Thymus (tissue), 14 donors: Measurements from ENCODE around the gene TRAPPC14. TPM values are rescaled to one million over a fixed set of nuclear protein-coding genes. Genes with fewer than 3 reads are reported as not detected.
A peak's percentile ranks its signal among the peaks of the same experiment; 100 is the strongest.
"Not testable (repeated sequence)": the region's sequence is repeated elsewhere in the genome, so short reads cannot be mapped to it uniquely, and the experiment has no call there.

Experiments used
- DNase-seq, 9 donors: peaks; one replicate each; pipeline ENCODE4 v3.0.0-alpha.2; 2013; ENCODE audit warnings: low spot score in 9 of 9, low read depth in 6 of 9, missing footprints in 1 of 9
- H3K27ac ChIP-seq, 2 donors: one replicate each; pipeline ENCODE4 v1.5.1; 2013; ENCODE audit warnings: control low read depth in 1 of 2, low read depth in 1 of 2, low read length in 1 of 2, mild to moderate bottlenecking in 1 of 2, moderate library complexity in 1 of 2
- H3K27me3 ChIP-seq, 2 donors: one replicate each; pipeline ENCODE4 v1.5.1; 2013; ENCODE audit warnings: low read length in 1 of 2; ENCODE audit not compliant: control insufficient read depth in 2 of 2, insufficient read depth in 1 of 2
- H3K36me3 ChIP-seq, 2 donors: one replicate each; pipeline ENCODE4 v1.5.1; 2013; ENCODE audit warnings: low read length in 1 of 2, mild to moderate bottlenecking in 1 of 2, moderate library complexity in 1 of 2; ENCODE audit not compliant: control insufficient read depth in 2 of 2, insufficient read depth in 2 of 2
- H3K4me1 ChIP-seq, 2 donors: one replicate each; pipeline ENCODE4 v1.5.1; 2013; ENCODE audit warnings: low read length in 2 of 2; ENCODE audit not compliant: control insufficient read depth in 2 of 2, insufficient read depth in 2 of 2
- H3K4me3 ChIP-seq, 2 donors: one replicate each; pipeline ENCODE4 v1.5.1; 2013; ENCODE audit warnings: low read length in 2 of 2, control low read depth in 1 of 2, mild to moderate bottlenecking in 1 of 2
- H3K9me3 ChIP-seq, 2 donors: one replicate each; pipeline ENCODE4 v1.5.1; 2013; ENCODE audit warnings: low read length in 1 of 2, mild to moderate bottlenecking in 1 of 2; ENCODE audit not compliant: control insufficient read depth in 2 of 2, insufficient read depth in 1 of 2
- WGBS: extraction: QIAGEN DNeasy Blood & Tissue Kit; methylation state at CpG from one replicate; pipeline ENCODE4 v1.1.7; 2013; 5-methylcytosine and 5-hydroxymethylcytosine counted together
- long read RNA-seq, 10 donors: transcript quantifications; one replicate each; lab custom pipeline, GENCODE V29; 2026
- polyA plus RNA-seq: library from polyadenylated mRNA; stranded (reverse); fragments of 200-250 nt; gene quantifications from one replicate; pipeline ENCODE4 v1.2.3, GENCODE V29; 2013
- total RNA-seq: library from RNA; stranded (reverse); fragments of 120-200 nt; gene quantifications from one replicate; pipeline ENCODE4 v1.2.4, GENCODE V29; 2013
- donor health status: healthy.

TRAPPC14 gene, protein sequence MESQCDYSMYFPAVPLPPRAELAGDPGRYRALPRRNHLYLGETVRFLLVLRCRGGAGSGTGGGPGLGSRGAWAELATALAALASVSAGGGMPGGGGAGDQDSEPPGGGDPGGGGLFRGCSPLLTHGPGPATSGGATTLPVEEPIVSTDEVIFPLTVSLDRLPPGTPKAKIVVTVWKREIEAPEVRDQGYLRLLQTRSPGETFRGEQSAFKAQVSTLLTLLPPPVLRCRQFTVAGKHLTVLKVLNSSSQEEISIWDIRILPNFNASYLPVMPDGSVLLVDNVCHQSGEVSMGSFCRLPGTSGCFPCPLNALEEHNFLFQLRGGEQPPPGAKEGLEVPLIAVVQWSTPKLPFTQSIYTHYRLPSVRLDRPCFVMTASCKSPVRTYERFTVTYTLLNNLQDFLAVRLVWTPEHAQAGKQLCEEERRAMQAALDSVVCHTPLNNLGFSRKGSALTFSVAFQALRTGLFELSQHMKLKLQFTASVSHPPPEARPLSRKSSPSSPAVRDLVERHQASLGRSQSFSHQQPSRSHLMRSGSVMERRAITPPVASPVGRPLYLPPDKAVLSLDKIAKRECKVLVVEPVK
- 19.8 TPM for total RNA-seq
- 46.9 TPM for polyA plus RNA-seq
- long read RNA-seq, donor 1, partial matches to known transcripts: 0 of 1 reads
- long read RNA-seq, donor 1, other reads (novel, unspliced or antisense): 0 of 1 reads
- long read RNA-seq, donor 2: 0 reads
- long read RNA-seq, donor 3, partial matches to known transcripts: 0 of 7 reads
- long read RNA-seq, donor 3, other reads (novel, unspliced or antisense): 0 of 7 reads
- long read RNA-seq, donor 4, partial matches to known transcripts: 0 of 3 reads
- long read RNA-seq, donor 4, other reads (novel, unspliced or antisense): 0 of 3 reads
- long read RNA-seq, donor 5, partial matches to known transcripts: 0 of 9 reads
- long read RNA-seq, donor 5, other reads (novel, unspliced or antisense): 0 of 9 reads
- long read RNA-seq, donor 6, partial matches to known transcripts: 0 of 7 reads
- long read RNA-seq, donor 6, other reads (novel, unspliced or antisense): 0 of 7 reads
- long read RNA-seq, donor 7, partial matches to known transcripts: 0 of 2 reads
- long read RNA-seq, donor 7, other reads (novel, unspliced or antisense): 0 of 2 reads
- long read RNA-seq, donor 8, partial matches to known transcripts: 0 of 2 reads
- long read RNA-seq, donor 8, other reads (novel, unspliced or antisense): 0 of 2 reads
- long read RNA-seq, donor 9: 0 reads
- long read RNA-seq, donor 10, partial matches to known transcripts: 0 of 3 reads
- long read RNA-seq, donor 10, other reads (novel, unspliced or antisense): 0 of 3 reads

DNA sequence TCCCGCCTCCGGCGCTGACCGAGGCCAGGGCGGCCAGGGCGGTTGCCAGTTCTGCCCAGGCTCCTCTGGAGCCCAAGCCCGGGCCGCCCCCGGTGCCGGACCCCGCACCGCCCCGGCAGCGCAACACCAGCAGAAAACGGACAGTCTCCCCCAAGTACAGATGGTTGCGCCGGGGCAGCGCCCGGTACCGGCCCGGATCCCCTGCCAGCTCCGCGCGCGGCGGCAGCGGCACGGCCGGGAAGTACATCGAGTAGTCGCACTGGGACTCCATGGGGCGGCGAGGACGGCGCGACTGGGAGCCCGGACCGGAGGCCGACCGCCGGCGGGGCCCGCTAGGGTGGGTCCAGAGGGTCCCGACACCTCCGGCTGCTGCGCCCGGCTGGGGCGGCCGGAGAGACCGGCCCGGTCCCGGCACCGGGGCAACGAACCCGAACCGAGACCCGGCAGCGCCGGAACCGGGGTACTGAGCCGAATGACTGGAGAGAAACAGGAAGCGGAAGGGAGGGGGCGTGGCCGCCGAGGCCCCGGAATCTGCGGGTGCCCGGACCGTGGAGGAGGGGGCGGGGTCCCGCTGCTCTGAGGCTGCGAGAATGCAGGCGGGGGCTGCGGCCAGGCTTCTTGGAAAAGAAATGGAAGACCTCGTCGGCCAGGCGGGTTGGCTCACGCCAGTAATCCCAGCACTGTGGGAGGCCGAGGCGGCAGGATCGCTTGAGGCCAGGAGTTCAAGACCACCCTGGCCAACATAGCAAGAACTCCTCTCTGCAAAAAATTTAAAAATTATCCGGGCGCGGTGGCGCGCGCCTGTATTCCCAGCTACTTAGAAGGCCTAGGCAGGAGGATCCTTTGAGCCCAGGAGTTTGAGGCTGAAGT lies at the start of gene TRAPPC14:
TSS of gene TRAPPC14 (minus strand) at position 495 of the 870 bp plus-strand sequence. CDS start at position 271, 224 bp downstream.
- peak in 6 of 9 donors; percentile 69 to 92 (median 80) for DNase-seq
- Histone ChIP-seq H3K4me3 (peak within 1 kb of the TSS; percentile 64 to 100), H3K9me3 (no peaks in the 10 kb centered on the region), H3K36me3 (peaks cover 52 to 53% of the 10 kb centered on the region in 2 donors), H3K4me1 (peaks cover 14 to 43% of the 10 kb centered on the region in 2 donors), H3K27me3 (no peaks in the 10 kb centered on the region), H3K27ac (peak within 1 kb of the TSS; percentile 63 to 88)
- WGBS: under 1% methylated on average over 87 of the region's 87 CpGs

DNA sequence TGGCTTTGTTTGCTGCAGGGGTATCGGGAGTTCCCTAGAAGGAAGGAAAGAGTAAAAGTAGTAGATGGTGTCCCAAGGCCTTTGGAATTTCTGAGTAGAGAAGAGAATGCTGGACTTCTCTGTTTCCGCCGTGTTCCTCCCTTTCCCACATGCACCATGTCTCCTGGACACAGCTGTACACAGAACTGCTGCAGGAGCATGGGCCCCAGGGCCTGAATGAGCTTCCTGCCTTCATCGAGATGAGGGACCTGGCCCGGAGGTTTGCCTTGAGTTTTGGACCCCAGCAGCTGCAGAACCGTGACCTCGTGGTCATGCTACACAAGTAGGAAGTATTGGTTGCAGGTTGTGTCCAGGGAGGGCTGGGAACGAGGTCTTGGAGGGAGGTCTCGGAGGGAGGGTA lies 45.9 kb upstream of the TRAPPC14 start:
- Histone ChIP-seq H3K4me1 (peaks cover 2 to 22% of the 10 kb centered on the region in 2 donors), H3K9me3 (peaks cover 0 to 5% of the 10 kb centered on the region in 2 donors), H3K36me3 (peaks cover 0 to 10% of the 10 kb centered on the region in 2 donors), H3K27me3 (no peaks in the 10 kb centered on the region), H3K27ac (no peak overlapping the region), H3K4me3 (no peak overlapping the region)
- DNase-seq: no peak
- WGBS: 95% methylated on average over 9 of the region's 9 CpGs

GRCh38 chr7:100200693-100201092 lies 42.2 kb upstream of the TRAPPC14 start:
- Histone ChIP-seq H3K4me1 (peaks cover 0 to 17% of the 10 kb centered on the region in 2 donors), H3K27me3 (no peaks in the 10 kb centered on the region), H3K4me3 (no peak overlapping the region), H3K9me3 (peaks cover 0 to 5% of the 10 kb centered on the region in 2 donors), H3K27ac (no peak overlapping the region), H3K36me3 (peaks cover 0 to 10% of the 10 kb centered on the region in 2 donors)
- WGBS: 96% methylated on average over 11 of the region's 11 CpGs
- DNase-seq: no peak

- Histone ChIP-seq H3K4me1 (peaks cover 9 to 38% of the 10 kb centered on the region in 2 donors), H3K27me3 (no peaks in the 10 kb centered on the region), H3K27ac (no peak overlapping the region), H3K9me3 (peaks cover 0 to 2% of the 10 kb centered on the region in 2 donors), H3K36me3 (peaks cover 0 to 7% of the 10 kb centered on the region in 2 donors), H3K4me3 (no peak overlapping the region)
- no peak for DNase-seq
- 98% methylated on average over 10 of the region's 10 CpGs for WGBS
Observed at GRCh38 chr7:100198266-100198665, 39.7 kb upstream of the TRAPPC14 start.

- 95% methylated on average over 6 of the region's 6 CpGs for WGBS
- not testable (repeated sequence) for H3K4me3 ChIP-seq, H3K27ac ChIP-seq, H3K36me3 ChIP-seq, H3K27me3 ChIP-seq, H3K9me3 ChIP-seq, DNase-seq
- peaks cover 16 to 58% of the 10 kb centered on the region in 2 donors for H3K4me1 ChIP-seq
Observed at GRCh38 chr7:100195901-100196322, 37.4 kb upstream of the TRAPPC14 start.

DNA sequence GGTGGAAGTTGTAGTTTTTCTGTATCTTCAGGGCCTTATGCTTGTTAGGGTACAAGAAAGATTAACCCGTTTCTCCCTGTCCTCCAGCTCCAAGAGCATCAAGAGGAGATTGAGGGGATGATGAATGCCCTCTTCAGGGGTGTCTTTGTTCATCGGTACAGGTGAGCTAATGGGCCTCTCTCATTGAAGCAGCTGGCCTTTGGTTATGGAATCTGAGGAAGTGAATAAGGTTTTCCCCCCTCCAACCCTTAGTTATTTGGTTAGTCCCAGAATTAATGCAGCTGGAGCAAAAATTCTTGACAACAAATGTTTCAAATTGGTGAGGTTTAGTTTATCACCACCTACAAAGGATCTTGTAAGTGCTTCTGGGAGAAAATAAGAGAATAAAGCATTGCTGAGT lies 36.7 kb upstream of the TRAPPC14 start:
- 91% methylated on average over 2 of the region's 2 CpGs for WGBS
- Histone ChIP-seq H3K27ac (peak overlapping the region in 1 of 2 donors; percentile 13), H3K27me3 (no peaks in the 10 kb centered on the region), H3K9me3 (no peaks in the 10 kb centered on the region), H3K36me3 (peaks cover 0 to under 1% of the 10 kb centered on the region in 2 donors), H3K4me3 (no peak overlapping the region), H3K4me1 (peaks cover 16 to 53% of the 10 kb centered on the region in 2 donors)
- no peak for DNase-seq

DNA sequence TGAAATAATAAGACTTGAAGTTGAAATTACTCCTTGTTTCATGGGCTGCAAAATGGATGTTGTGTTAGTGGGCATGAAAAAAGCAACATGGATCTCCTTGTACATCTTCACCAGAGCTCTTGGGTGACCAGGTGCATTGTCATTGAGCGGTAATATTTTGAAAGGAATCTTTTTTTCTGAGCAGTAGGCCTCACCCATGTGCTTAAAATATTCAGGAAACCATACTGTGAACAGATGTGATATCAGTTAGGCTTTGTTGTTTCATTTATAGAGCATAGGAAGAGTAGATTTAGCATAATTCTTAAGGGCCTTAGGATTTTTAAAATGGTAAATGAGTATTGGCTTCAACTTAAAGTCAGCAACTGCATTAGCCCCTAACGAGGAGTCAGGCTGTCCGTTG lies 34.4 kb upstream of the TRAPPC14 start:
- WGBS: 36% methylated on average over 3 of the region's 3 CpGs
- peak in 1 of 9 donors; percentile 55 for DNase-seq
- Histone ChIP-seq H3K9me3 (no peaks in the 10 kb centered on the region), H3K36me3 (no peaks in the 10 kb centered on the region), H3K27ac (peak overlapping the region in 1 of 2 donors; percentile 79), H3K27me3 (no peaks in the 10 kb centered on the region), H3K4me3 (no peak overlapping the region), H3K4me1 (peaks cover 22 to 56% of the 10 kb centered on the region in 2 donors)
